Astrocyte of the cerebellum (primary cell): ENCODE data around the gene CCNT1.
"Not testable (repeated sequence)": the region's sequence is repeated elsewhere in the genome, so short reads cannot be mapped to it uniquely, and the experiment has no call there.

Source experiments
- DNase-seq: peaks from one replicate; pipeline ENCODE4 v3.0.0-alpha.2; 2011; ENCODE audit warnings: low read depth
- H3K4me3 ChIP-seq: 2 replicates; pipeline ENCODE4 v1.5.1; 2011; ENCODE audit warnings: mild to moderate bottlenecking, low read depth, low read length, moderate library complexity
- in situ Hi-C: cut with HindIII; loops from 2 replicates; pipeline ENCODE4 v1.10.0; 2017; ENCODE audit warnings: low sequenced_read_pairs
- TF ChIP-seq, protein P1 (sequence below): IDR thresholded peaks from 2 replicates; pipeline ENCODE4 v1.5.1; 2012; ENCODE audit warnings: low read length, low read depth, moderate library complexity, mild to moderate bottlenecking; ENCODE audit errors: missing control alignments

Gene CCNT1

DNA sequence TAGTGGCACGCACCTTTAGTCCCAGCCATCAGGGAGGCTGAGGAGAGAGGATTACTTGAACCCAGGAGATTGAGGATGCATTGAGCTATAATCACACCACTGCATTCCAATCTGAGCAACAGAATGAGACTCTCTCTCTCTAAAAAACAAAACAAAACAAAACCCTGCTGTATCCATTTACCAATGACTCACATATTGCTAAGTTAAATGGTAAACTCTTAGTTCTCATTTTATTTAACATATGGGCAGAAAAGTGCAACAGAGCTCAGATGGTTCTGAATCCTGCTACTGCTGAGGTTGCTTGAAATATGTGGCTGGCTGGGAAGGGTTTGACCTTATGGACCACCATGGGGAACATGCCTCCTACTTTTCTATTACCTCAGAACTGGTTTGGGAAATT is 33.7 kb upstream of the CCNT1 start:
- TF ChIP-seq, protein P1, sequence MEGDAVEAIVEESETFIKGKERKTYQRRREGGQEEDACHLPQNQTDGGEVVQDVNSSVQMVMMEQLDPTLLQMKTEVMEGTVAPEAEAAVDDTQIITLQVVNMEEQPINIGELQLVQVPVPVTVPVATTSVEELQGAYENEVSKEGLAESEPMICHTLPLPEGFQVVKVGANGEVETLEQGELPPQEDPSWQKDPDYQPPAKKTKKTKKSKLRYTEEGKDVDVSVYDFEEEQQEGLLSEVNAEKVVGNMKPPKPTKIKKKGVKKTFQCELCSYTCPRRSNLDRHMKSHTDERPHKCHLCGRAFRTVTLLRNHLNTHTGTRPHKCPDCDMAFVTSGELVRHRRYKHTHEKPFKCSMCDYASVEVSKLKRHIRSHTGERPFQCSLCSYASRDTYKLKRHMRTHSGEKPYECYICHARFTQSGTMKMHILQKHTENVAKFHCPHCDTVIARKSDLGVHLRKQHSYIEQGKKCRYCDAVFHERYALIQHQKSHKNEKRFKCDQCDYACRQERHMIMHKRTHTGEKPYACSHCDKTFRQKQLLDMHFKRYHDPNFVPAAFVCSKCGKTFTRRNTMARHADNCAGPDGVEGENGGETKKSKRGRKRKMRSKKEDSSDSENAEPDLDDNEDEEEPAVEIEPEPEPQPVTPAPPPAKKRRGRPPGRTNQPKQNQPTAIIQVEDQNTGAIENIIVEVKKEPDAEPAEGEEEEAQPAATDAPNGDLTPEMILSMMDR: no peak
- no peak overlapping the region for H3K4me3 ChIP-seq
- DNase-seq: no peak
- in situ Hi-C loops: loop anchor here (5.0 kb wide), 1 partner anchor 47 kb away; no protein-coding TSS in a partner anchor

DNA sequence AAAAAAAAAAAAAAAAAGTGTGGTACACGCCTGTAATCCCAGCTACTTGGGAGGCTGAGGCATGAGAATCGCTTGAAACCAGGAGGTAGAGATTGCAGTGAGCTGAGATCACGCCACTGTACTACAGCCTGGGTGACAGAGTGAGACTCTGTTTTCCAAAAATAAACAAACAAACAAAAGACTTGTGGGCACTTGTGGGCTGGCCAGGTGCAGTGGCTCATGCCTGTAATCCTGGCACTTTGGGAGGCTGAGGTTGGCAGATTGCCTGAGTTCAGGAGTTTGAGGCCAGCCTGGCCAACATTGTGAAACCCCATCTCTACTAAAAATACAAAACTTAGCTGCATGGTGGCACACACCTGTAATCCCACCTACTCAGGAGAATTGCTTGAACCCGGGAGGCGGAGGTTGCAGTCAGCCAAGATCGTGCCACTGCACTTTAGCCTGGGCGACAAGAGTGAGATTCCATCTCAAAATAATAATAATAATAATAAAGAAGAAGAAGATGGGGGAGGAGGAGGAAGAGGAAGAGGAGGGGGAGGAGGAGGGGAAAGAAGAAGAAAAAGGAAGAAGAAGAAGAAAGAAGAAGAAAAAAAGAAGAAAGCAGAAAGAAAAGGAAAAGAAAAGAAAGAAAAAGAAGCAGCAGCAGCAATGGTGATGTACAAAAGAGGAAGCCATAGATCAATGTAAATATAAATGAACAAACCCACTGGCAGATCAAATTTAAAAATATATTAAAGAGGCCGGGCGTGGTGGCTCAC is 27.9 kb upstream of the CCNT1 start:
- in situ Hi-C loops: no loop called here
- DNase-seq: no peak
- H3K4me3 ChIP-seq: no peak overlapping the region
- TF ChIP-seq, protein P1: no peak

DNA sequence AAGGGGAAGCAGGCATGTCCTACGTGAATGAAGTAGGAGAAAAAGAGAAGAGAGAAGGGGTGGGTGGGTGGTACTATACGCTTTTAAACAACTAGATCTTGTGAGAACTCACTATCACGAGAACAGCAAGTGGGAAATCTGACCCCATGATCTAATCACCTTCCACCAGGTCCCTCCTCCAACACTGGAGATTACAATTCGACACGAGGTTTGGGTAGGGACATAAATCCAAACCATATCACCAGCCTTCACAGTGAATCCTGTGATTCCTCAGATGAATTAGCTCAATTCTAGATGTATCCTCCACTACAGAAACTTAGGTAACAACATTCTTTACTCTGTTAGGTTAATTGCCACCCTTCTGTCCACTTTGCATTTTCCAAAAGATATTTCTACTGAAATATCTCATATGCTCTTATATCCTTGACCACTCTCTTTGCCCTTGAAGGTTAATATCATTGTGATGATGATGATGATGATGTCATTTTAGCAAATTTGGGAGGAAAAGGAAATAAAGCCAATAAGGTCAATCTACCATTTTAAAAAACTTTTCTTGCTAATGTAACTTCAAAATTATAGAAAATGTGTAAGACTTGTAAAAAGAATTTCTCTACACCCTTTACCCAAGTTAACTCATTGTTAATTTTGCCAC is 23.2 kb upstream of the CCNT1 start:
- TF ChIP-seq, protein P1: no peak
- in situ Hi-C loops: no loop called here
- DNase-seq: no peak
- H3K4me3 ChIP-seq: no peak overlapping the region

DNA sequence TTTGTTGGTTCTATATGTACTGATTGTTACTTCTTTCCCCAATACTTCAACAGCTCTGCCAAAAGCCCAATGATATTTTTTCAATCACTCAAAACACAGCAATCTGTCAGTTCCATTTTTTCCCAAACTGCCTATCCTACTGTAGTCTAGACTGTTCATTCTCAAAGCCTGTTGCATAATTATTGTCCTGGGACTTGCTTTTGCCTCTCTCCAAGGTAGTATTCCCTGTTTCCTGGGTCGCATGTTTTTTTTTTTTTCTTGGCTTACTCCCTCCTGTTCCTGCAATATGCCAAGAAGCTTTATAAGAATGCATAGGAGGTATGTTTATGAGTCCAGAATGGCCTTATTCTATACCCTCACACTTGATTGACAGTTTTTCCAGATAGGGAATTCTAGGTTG is 19.9 kb upstream of the CCNT1 start:
- DNase-seq: no peak
- H3K4me3 ChIP-seq: no peak overlapping the region
- TF ChIP-seq, protein P1: no peak
- in situ Hi-C loops: no loop called here

DNA sequence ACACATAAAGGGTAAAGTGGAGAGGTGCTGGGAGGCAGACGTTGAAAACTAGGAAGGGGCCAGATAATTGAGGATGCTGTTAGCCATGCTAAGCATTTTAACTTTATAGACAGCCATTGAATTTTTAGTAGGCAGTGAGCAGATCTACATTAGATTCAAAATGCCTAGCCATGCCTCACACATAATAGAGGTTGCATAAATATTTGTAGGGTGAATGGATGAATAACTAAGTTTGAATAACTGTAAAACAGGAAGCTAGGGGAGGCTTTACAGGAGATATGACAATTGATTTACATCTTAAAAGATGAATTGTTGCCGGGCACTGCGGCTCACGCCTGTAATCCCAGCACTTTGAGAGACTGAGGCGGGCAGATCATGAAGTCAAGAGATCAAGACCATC is 12.3 kb upstream of the CCNT1 start:
- DNase-seq: no peak

DNA sequence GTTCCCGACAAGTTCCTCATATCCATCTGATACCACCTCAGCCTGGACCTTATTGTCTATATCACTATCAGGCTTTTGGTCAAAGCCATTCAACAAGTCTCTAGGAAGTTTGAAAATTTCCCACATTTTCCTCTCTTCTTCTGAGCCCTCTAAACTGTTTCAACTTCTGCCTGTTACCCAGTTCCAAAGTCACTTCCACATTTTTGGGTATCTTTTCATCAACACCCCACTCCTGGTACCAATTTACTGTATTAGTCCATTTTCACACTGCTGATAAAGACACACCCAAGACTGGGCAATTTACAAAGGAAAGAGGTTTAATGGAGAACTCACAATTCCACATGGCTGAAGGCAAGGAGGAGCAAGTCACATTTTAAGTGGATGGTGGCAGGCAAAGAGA is 4.2 kb upstream of the CCNT1 start:
- in situ Hi-C loops, DNase-seq, H3K4me3 ChIP-seq: not testable (repeated sequence)

More for the DNA sequence above, 12.3 kb upstream of the CCNT1 start:
- TF ChIP-seq, protein P1: no peak
- in situ Hi-C loops: no loop called here
- no peak overlapping the region for H3K4me3 ChIP-seq

DNA sequence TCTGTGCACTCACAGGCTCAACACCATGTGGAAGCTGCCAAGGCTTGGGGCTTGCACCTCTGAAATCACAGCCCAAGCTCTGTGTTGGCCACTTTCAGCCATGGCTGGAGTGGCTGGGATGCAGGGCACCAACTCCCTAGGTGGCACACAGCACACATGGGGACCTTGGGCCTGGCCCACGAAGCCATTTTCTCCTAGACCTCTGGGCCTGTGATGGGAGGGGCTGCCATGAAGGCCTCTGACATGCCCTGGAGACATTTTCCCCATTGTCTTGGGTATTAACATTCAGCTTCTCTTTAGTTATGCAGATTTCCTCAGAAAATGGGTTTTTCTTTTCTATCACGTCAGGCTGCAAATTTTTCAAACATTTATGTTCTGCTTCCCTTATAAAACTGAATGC is 3.7 kb upstream of the CCNT1 start:
- in situ Hi-C loops, H3K4me3 ChIP-seq, DNase-seq: not testable (repeated sequence)

DNA sequence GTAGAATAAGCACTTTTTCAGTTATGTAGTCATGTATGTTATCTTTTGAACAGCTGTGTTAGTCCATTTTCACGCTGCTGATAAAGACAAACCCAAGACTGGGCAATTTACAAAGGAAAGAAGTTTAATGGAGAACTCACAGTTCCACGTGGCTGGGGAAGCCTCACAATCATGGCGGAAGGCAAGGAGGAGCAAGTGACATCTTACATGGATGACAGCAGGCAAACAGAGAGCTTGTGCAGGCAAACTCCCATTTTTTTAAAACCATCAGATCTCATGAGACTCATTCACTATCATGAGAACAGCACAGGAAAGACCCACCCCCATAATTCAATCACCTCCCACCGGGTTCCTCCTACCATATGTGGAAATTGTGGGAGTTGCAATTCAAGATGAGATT is 2.5 kb upstream of the CCNT1 start:
- in situ Hi-C loops, H3K4me3 ChIP-seq, DNase-seq: not testable (repeated sequence)
